Trophoblast cell (in vitro differentiated cells and primary cell): ENCODE results near the gene SLC7A8.
A peak's percentile ranks its signal among the peaks of the same experiment; 100 is the strongest.

Source experiments
- DNase-seq, 2 donors: peaks; one replicate each; pipeline ENCODE4 v3.0.0-alpha.2; 2016
- H2AFZ ChIP-seq: 2 replicates; pipeline ENCODE4 v1.6.1; 2013; ENCODE audit warnings: low read length, moderate library complexity, mild to moderate bottlenecking; ENCODE audit not compliant: insufficient read depth, poor library complexity
- H2AK5ac ChIP-seq: 2 replicates; pipeline ENCODE4 v1.6.1; 2013; ENCODE audit warnings: mild to moderate bottlenecking, low read length
- H2BK120ac ChIP-seq: 2 replicates; pipeline ENCODE4 v1.6.1; 2013; ENCODE audit warnings: low read length, mild to moderate bottlenecking, moderate library complexity; ENCODE audit not compliant: insufficient read depth, poor library complexity
- H2BK12ac ChIP-seq: 2 replicates; pipeline ENCODE4 v1.6.1; 2013; ENCODE audit warnings: mild to moderate bottlenecking, low read length, moderate library complexity
- H2BK5ac ChIP-seq: 2 replicates; pipeline ENCODE4 v1.6.1; 2013; ENCODE audit warnings: low read length, low read depth, moderate library complexity, mild to moderate bottlenecking; ENCODE audit not compliant: poor library complexity
- H3K14ac ChIP-seq: 2 replicates; pipeline ENCODE4 v1.6.1; 2013; ENCODE audit warnings: mild to moderate bottlenecking, low read length
- H3K18ac ChIP-seq: 2 replicates; pipeline ENCODE4 v1.6.1; 2013; ENCODE audit warnings: mild to moderate bottlenecking, low read length
- H3K23ac ChIP-seq: 2 replicates; pipeline ENCODE4 v1.6.1; 2013; ENCODE audit warnings: low read length
- H3K27ac ChIP-seq: 2 replicates; pipeline ENCODE4 v1.5.1; 2013; ENCODE audit warnings: low read depth, mild to moderate bottlenecking, inconsistent platforms, low read length, moderate library complexity
- H3K27me3 ChIP-seq: 2 replicates; pipeline ENCODE4 v1.6.1; 2013; ENCODE audit warnings: inconsistent platforms, mild to moderate bottlenecking, low read length, moderate library complexity; ENCODE audit not compliant: insufficient read depth
- H3K36me3 ChIP-seq, 2 experiments: 1 replicate in 1 of 2; 2 replicates in 1 of 2; pipeline ENCODE4 v1.6.1; 2013; ENCODE audit warnings: low read length in 2 of 2, mild to moderate bottlenecking in 2 of 2, moderate library complexity in 1 of 2; ENCODE audit not compliant: insufficient read depth in 2 of 2, control insufficient read depth in 1 of 2
- H3K4ac ChIP-seq: 2 replicates; pipeline ENCODE4 v1.6.1; 2013; ENCODE audit warnings: low read depth, mild to moderate bottlenecking, low read length, moderate library complexity
- H3K4me1 ChIP-seq, 2 experiments: 1 replicate in 1 of 2; 2 replicates in 1 of 2; pipeline ENCODE4 v1.6.1; 2013; ENCODE audit warnings: low read length in 2 of 2, mild to moderate bottlenecking in 2 of 2, moderate library complexity in 1 of 2; ENCODE audit not compliant: insufficient read depth in 2 of 2, control insufficient read depth in 1 of 2
- H3K4me2 ChIP-seq: 2 replicates; pipeline ENCODE4 v1.6.1; 2013; ENCODE audit warnings: inconsistent platforms, mild to moderate bottlenecking, low read length, moderate library complexity
- H3K4me3 ChIP-seq: 2 replicates; pipeline ENCODE4 v1.5.1; 2013; ENCODE audit warnings: mild to moderate bottlenecking, low read depth, low read length, inconsistent platforms
- H3K79me1 ChIP-seq: one replicate; pipeline ENCODE4 v1.6.1; 2013; ENCODE audit warnings: low read length
- H3K79me2 ChIP-seq: 2 replicates; pipeline ENCODE4 v1.6.1; 2013; ENCODE audit warnings: low read length, mild to moderate bottlenecking; ENCODE audit not compliant: control insufficient read depth, insufficient read depth, poor library complexity
- H3K9ac ChIP-seq: 2 replicates; pipeline ENCODE4 v1.6.1; 2013; ENCODE audit warnings: mild to moderate bottlenecking, low read length
- H3K9me3 ChIP-seq: 2 replicates; pipeline ENCODE4 v1.6.1; 2013; ENCODE audit warnings: low read depth, mild to moderate bottlenecking, control low read depth, inconsistent platforms, low read length; ENCODE audit not compliant: insufficient read depth
- H4K12ac ChIP-seq: 2 replicates; pipeline ENCODE4 v1.6.1; 2013; ENCODE audit warnings: low read depth, mild to moderate bottlenecking, low read length, moderate library complexity
- H4K8ac ChIP-seq: 2 replicates; pipeline ENCODE4 v1.6.1; 2013; ENCODE audit warnings: low read depth, mild to moderate bottlenecking, low read length, moderate library complexity
- H4K91ac ChIP-seq: one replicate; pipeline ENCODE4 v1.6.1; 2013; ENCODE audit warnings: low read depth, mild to moderate bottlenecking, low read length, moderate library complexity
- WGBS: extraction: QIAGEN DNeasy Blood & Tissue Kit; methylation state at CpG from one replicate; pipeline ENCODE4 v1.1.7; 2013; ENCODE audit warnings: missing lambda C conversion rate; ENCODE audit not compliant: insufficient read length, insufficient coverage; ENCODE audit errors: extremely low coverage; 5-methylcytosine and 5-hydroxymethylcytosine counted together

The SLC7A8 gene

GRCh38 chr14:23193432-23193831, 10.0 kb upstream of the SLC7A8 start:
- peaks cover 3% of the 10 kb centered on the region for H3K79me1 ChIP-seq
- H4K12ac ChIP-seq = no peak overlapping the region
- no peak overlapping the region for H3K23ac ChIP-seq
- no peak overlapping the region for H2AFZ ChIP-seq
- no peak overlapping the region for H3K9ac ChIP-seq
- no peaks in the 10 kb centered on the region for H3K36me3 ChIP-seq
- H2BK5ac ChIP-seq = no peak overlapping the region
- no peaks in the 10 kb centered on the region for H3K9me3 ChIP-seq
- H4K8ac ChIP-seq = no peak overlapping the region
- H3K14ac ChIP-seq = no peak overlapping the region
- H3K4me3 ChIP-seq = no peak overlapping the region
- no peak overlapping the region for H2BK12ac ChIP-seq
- H3K4me1 ChIP-seq = no peaks in the 10 kb centered on the region
- no peak overlapping the region for H2BK120ac ChIP-seq
- WGBS = no CpG with 5 or more reads among the region's 3 CpGs
- DNase-seq = no peak
- no peak overlapping the region for H4K91ac ChIP-seq
- no peak overlapping the region for H2AK5ac ChIP-seq
- H3K18ac ChIP-seq = no peak overlapping the region
- H3K4ac ChIP-seq = no peak overlapping the region
- no peaks in the 10 kb centered on the region for H3K27me3 ChIP-seq
- no peaks in the 10 kb centered on the region for H3K79me2 ChIP-seq
- no peak overlapping the region for H3K27ac ChIP-seq
- no peak overlapping the region for H3K4me2 ChIP-seq

GRCh38 chr14:23187925-23188324, 4.5 kb upstream of the SLC7A8 start:
- Histone ChIP-seq H3K9me3 (no peaks in the 10 kb centered on the region), H3K4me2 (no peak overlapping the region), H3K4me3 (no peak overlapping the region), H4K8ac (no peak overlapping the region), H2BK5ac (no peak overlapping the region), H3K9ac (no peak overlapping the region), H2AK5ac (no peak overlapping the region), H3K79me2 (no peaks in the 10 kb centered on the region), H2AFZ (no peak overlapping the region), H3K36me3 (no peaks in the 10 kb centered on the region), H3K27ac (no peak overlapping the region), H4K91ac (no peak overlapping the region), H2BK12ac (no peak overlapping the region), H3K4me1 (no peaks in the 10 kb centered on the region), H3K4ac (no peak overlapping the region), H3K27me3 (no peaks in the 10 kb centered on the region), H3K18ac (no peak overlapping the region), H4K12ac (no peak overlapping the region), H2BK120ac (no peak overlapping the region), H3K23ac (no peak overlapping the region), H3K79me1 (peaks cover 3% of the 10 kb centered on the region), H3K14ac (no peak overlapping the region)
- no CpG with 5 or more reads among the region's 2 CpGs for WGBS
- no peak for DNase-seq

- no peaks in the 10 kb centered on the region for H3K36me3 ChIP-seq
- no CpG with 5 or more reads among the region's 12 CpGs for WGBS
- no peak overlapping the region for H4K12ac ChIP-seq
Observed at GRCh38 chr14:23186913-23187654, 3.6 kb upstream of the SLC7A8 start.

GRCh38 chr14:23185063-23185462, 1.6 kb upstream of the SLC7A8 start:
- H3K79me1 ChIP-seq = peaks cover 15% of the 10 kb centered on the region
- H3K27ac ChIP-seq = no peak overlapping the region
- no CpG with 5 or more reads among the region's 3 CpGs for WGBS
- H2BK120ac ChIP-seq = no peak overlapping the region
- H2AFZ ChIP-seq = no peak overlapping the region
- no peak overlapping the region for H3K9ac ChIP-seq
- H2AK5ac ChIP-seq = no peak overlapping the region
- no peak overlapping the region for H4K8ac ChIP-seq
- no peaks in the 10 kb centered on the region for H3K36me3 ChIP-seq
- no peak overlapping the region for H3K4ac ChIP-seq
- H3K9me3 ChIP-seq = no peaks in the 10 kb centered on the region
- H3K4me1 ChIP-seq = no peaks in the 10 kb centered on the region
- no peak overlapping the region for H2BK5ac ChIP-seq
- no peak overlapping the region for H2BK12ac ChIP-seq
- H3K79me2 ChIP-seq = peaks cover 5% of the 10 kb centered on the region
- H3K27me3 ChIP-seq = no peaks in the 10 kb centered on the region
- H4K12ac ChIP-seq = no peak overlapping the region
- peak in 1 of 2 donors; percentile 55 for DNase-seq
- no peak overlapping the region for H3K18ac ChIP-seq
- no peak overlapping the region for H3K4me2 ChIP-seq
- H4K91ac ChIP-seq = no peak overlapping the region
- H3K14ac ChIP-seq = no peak overlapping the region
- H3K23ac ChIP-seq = no peak overlapping the region
- no peak overlapping the region for H3K4me3 ChIP-seq

More at GRCh38 chr14:23186913-23187654, 3.6 kb upstream of the SLC7A8 start:
- no peaks in the 10 kb centered on the region for H3K27me3 ChIP-seq
- no peaks in the 10 kb centered on the region for H3K79me2 ChIP-seq
- H2AFZ ChIP-seq = no peak overlapping the region
- no peak overlapping the region for H3K4me3 ChIP-seq
- no peak overlapping the region for H2BK12ac ChIP-seq
- no peak overlapping the region for H3K27ac ChIP-seq
- no peak overlapping the region for H3K14ac ChIP-seq
- H3K79me1 ChIP-seq = peaks cover 9% of the 10 kb centered on the region
- H2BK120ac ChIP-seq = no peak overlapping the region
- H3K4ac ChIP-seq = no peak overlapping the region
- peak; percentile 63 to 84 for DNase-seq
- no peak overlapping the region for H4K8ac ChIP-seq
- H3K23ac ChIP-seq = no peak overlapping the region
- no peak overlapping the region for H2BK5ac ChIP-seq
- H3K9me3 ChIP-seq = no peaks in the 10 kb centered on the region
- H3K9ac ChIP-seq = no peak overlapping the region
- H3K18ac ChIP-seq = no peak overlapping the region
- no peak overlapping the region for H4K91ac ChIP-seq
- no peak overlapping the region for H3K4me2 ChIP-seq
- H3K4me1 ChIP-seq = no peaks in the 10 kb centered on the region
- H2AK5ac ChIP-seq = no peak overlapping the region
